H9 (cell line): ENCODE measurements around the gene TRAPPC14. TPM values are rescaled to one million over a fixed set of nuclear protein-coding genes. Genes with fewer than 3 reads are reported as not detected.

Source experiments
- DNase-seq: peaks from one replicate; pipeline ENCODE4 v3.0.0-alpha.2; 2017
- H2AFZ ChIP-seq: one replicate; pipeline ENCODE4 v1.6.1; 2013; ENCODE audit warnings: mild to moderate bottlenecking, low read length, control low read depth, moderate library complexity
- H2AK5ac ChIP-seq: 2 replicates; pipeline ENCODE4 v1.6.1; 2013; ENCODE audit warnings: low read length, control low read depth, mixed read lengths; ENCODE audit not compliant: insufficient read length
- H2BK120ac ChIP-seq: one replicate; pipeline ENCODE4 v1.6.1; 2013; ENCODE audit warnings: low read depth, mild to moderate bottlenecking, low read length, control low read depth, inconsistent platforms; ENCODE audit not compliant: poor library complexity, severe bottlenecking
- H2BK12ac ChIP-seq: 2 replicates; pipeline ENCODE4 v1.6.1; 2013; ENCODE audit warnings: low read length, control low read depth, mixed read lengths, low read depth; ENCODE audit not compliant: insufficient read length
- H2BK15ac ChIP-seq: 2 replicates; pipeline ENCODE4 v1.6.1; 2013; ENCODE audit warnings: low read depth, low read length, control low read depth
- H2BK20ac ChIP-seq: one replicate; pipeline ENCODE4 v1.6.1; 2013; ENCODE audit warnings: low read depth, mild to moderate bottlenecking, low read length, control low read depth, inconsistent platforms; ENCODE audit not compliant: poor library complexity, severe bottlenecking
- H2BK5ac ChIP-seq: 2 replicates; pipeline ENCODE4 v1.6.1; 2013; ENCODE audit warnings: low read length, control low read depth, mixed read lengths; ENCODE audit not compliant: insufficient read length
- H3K14ac ChIP-seq: 2 replicates; pipeline ENCODE4 v1.6.1; 2013; ENCODE audit warnings: low read length, control low read depth; ENCODE audit not compliant: insufficient read depth
- H3K18ac ChIP-seq: 2 replicates; pipeline ENCODE4 v1.6.1; 2013; ENCODE audit warnings: low read depth, mild to moderate bottlenecking, mixed read lengths, low read length, control low read depth; ENCODE audit not compliant: insufficient read length
- H3K23ac ChIP-seq: 2 replicates; pipeline ENCODE4 v1.6.1; 2013; ENCODE audit warnings: low read length, control low read depth, mixed read lengths, low read depth; ENCODE audit not compliant: insufficient read length
- H3K23me2 ChIP-seq: 2 replicates; pipeline ENCODE4 v1.6.1; 2013; ENCODE audit warnings: low read depth, mild to moderate bottlenecking, mixed read lengths, low read length, control low read depth; ENCODE audit not compliant: insufficient read length, poor library complexity, severe bottlenecking
- H3K27ac ChIP-seq: 2 replicates; pipeline ENCODE4 v1.5.1; 2013; ENCODE audit warnings: low read length, control low read depth, mixed read lengths, low read depth; ENCODE audit not compliant: insufficient read length
- H3K27me3 ChIP-seq: 2 replicates; pipeline ENCODE4 v1.6.1; 2013; ENCODE audit warnings: low read length, control low read depth, inconsistent platforms; ENCODE audit not compliant: insufficient read depth
- H3K4ac ChIP-seq: 2 replicates; pipeline ENCODE4 v1.6.1; 2013; ENCODE audit warnings: low read depth, mild to moderate bottlenecking, control low read depth, inconsistent platforms, low read length, moderate library complexity
- H3K4me1 ChIP-seq: 2 replicates; pipeline ENCODE4 v1.6.1; 2013; ENCODE audit warnings: low read length, control low read depth, inconsistent platforms; ENCODE audit not compliant: insufficient read depth
- H3K4me2 ChIP-seq: 2 replicates; pipeline ENCODE4 v1.6.1; 2013; ENCODE audit warnings: low read length, control low read depth, mixed read lengths; ENCODE audit not compliant: insufficient read length, insufficient read depth
- H3K56ac ChIP-seq: 2 replicates; pipeline ENCODE4 v1.6.1; 2013; ENCODE audit warnings: low read depth, mild to moderate bottlenecking, mixed read lengths, low read length, control low read depth; ENCODE audit not compliant: insufficient read length
- H3K79me1 ChIP-seq: 2 replicates; pipeline ENCODE4 v1.6.1; 2013; ENCODE audit warnings: low read depth, mild to moderate bottlenecking, moderate library complexity, low read length, control low read depth, inconsistent platforms; ENCODE audit not compliant: insufficient read depth, poor library complexity, severe bottlenecking
- H3K79me2 ChIP-seq: 2 replicates; pipeline ENCODE4 v1.6.1; 2013; ENCODE audit warnings: low read length, control low read depth, inconsistent platforms; ENCODE audit not compliant: insufficient read depth
- H3K9ac ChIP-seq: 2 replicates; pipeline ENCODE4 v1.6.1; 2013; ENCODE audit warnings: low read length, control low read depth, mixed read lengths; ENCODE audit not compliant: insufficient read length; ENCODE audit errors: extremely low read depth
- H3K9me3 ChIP-seq: one replicate; pipeline ENCODE4 v1.6.1; 2013; ENCODE audit warnings: low read depth, low read length, inconsistent platforms; ENCODE audit not compliant: control insufficient read depth
- H3T11ph ChIP-seq: one replicate; pipeline ENCODE4 v1.6.1; 2013; ENCODE audit warnings: mild to moderate bottlenecking, low read length, control low read depth, inconsistent platforms
- H4K20me1 ChIP-seq: one replicate; pipeline ENCODE4 v1.6.1; 2013; ENCODE audit not compliant: control insufficient read depth, insufficient read length, insufficient read depth
- H4K5ac ChIP-seq: 2 replicates; pipeline ENCODE4 v1.6.1; 2013; ENCODE audit warnings: low read depth, mild to moderate bottlenecking, mixed read lengths, low read length, control low read depth; ENCODE audit not compliant: insufficient read length
- H4K8ac ChIP-seq: replicated peaks from 2 replicates; pipeline ENCODE4 v1.6.1; 2013; ENCODE audit warnings: low read length, control low read depth, mixed read lengths, low read depth; ENCODE audit not compliant: insufficient read length
- H4K91ac ChIP-seq: 2 replicates; pipeline ENCODE4 v1.6.1; 2013; ENCODE audit warnings: low read depth, mild to moderate bottlenecking, moderate library complexity, mixed read lengths, low read length, control low read depth; ENCODE audit not compliant: insufficient read length
- H3K27ac Mint-ChIP-seq, 3 experiments: 2 replicates in 2 of 3; 3 replicates in 1 of 3; pipeline ENCODE4 v1.8.0; 2020 to 2021; ENCODE audit warnings: mixed read lengths in 3 of 3, mild to moderate bottlenecking in 1 of 3, moderate library complexity in 1 of 3
- H3K27me3 Mint-ChIP-seq: 2 replicates; pipeline ENCODE4 v1.8.0; 2021; ENCODE audit warnings: low read depth, mild to moderate bottlenecking, moderate library complexity, mixed read lengths
- H3K36me3 Mint-ChIP-seq, 3 experiments: 2 replicates in 2 of 3; 3 replicates in 1 of 3; pipeline ENCODE4 v1.8.0; 2020 to 2021; ENCODE audit warnings: low read depth in 3 of 3, mixed read lengths in 3 of 3; ENCODE audit not compliant: insufficient read depth in 1 of 3
- H3K4me1 Mint-ChIP-seq, 2 experiments: 2 replicates each; pipeline ENCODE4 v1.8.0; 2020; ENCODE audit warnings: mixed read lengths in 2 of 2
- H3K4me3 Mint-ChIP-seq, 2 experiments: 2 replicates in 1 of 2; 3 replicates in 1 of 2; pipeline ENCODE4 v1.8.0; 2020 to 2021; ENCODE audit warnings: mild to moderate bottlenecking in 2 of 2, mixed read lengths in 2 of 2, moderate library complexity in 1 of 2
- H3K9me3 Mint-ChIP-seq, 2 experiments: 2 replicates in 1 of 2; 3 replicates in 1 of 2; pipeline ENCODE4 v1.8.0; 2020; ENCODE audit warnings: mild to moderate bottlenecking in 2 of 2, mixed read lengths in 2 of 2, moderate library complexity in 1 of 2
- CTCF ChIP-seq: fragments of 200-600 bp; sonication (generic); conservative IDR thresholded peaks from 3 replicates; pipeline ENCODE4 v1.8.0; 2021; ENCODE audit warnings: antibody characterized with exemption, mild to moderate bottlenecking
- WGBS: extraction: QIAGEN DNeasy Blood & Tissue Kit; methylation state at CpG from one replicate; pipeline ENCODE4 v1.1.7; 2013; ENCODE audit warnings: missing lambda C conversion rate, low lambda C conversion rate, mixed read lengths; ENCODE audit not compliant: insufficient read length; ENCODE audit errors: extremely low coverage; 5-methylcytosine and 5-hydroxymethylcytosine counted together
- total RNA-seq: library from RNA; stranded (reverse); gene quantifications from 2 replicates; pipeline ENCODE4 v1.2.1, GENCODE V29; 2021

Gene TRAPPC14
- total RNA-seq, 1 experiment from 2014 or later, result 32.8 TPM

GRCh38 chr7:100177045-100178001 is 18.8 kb upstream of the TRAPPC14 start, which contains the start of the genes GPC2 and STAG3:
Gene GPC2 (minus strand): TSS chr7:100177381. CDS start chr7:100177199, 182 bp downstream.
Gene STAG3 (plus strand): TSS chr7:100177918. CDS start chr7:100180557, 2,639 bp downstream.
- H3K4me1 Mint-ChIP-seq, result peaks cover 25 to 31% of the 10 kb centered on the region in 2 experiments

More at GRCh38 chr7:100177045-100178001, 18.8 kb upstream of the TRAPPC14 start, which contains the start of the genes GPC2 and STAG3:
- Histone ChIP-seq H3K79me1 (no peaks in the 10 kb centered on the region), H2BK15ac (no peak within 1 kb of the TSS), H3K14ac (peak within 1 kb of the TSS; percentile 95), H3K27me3 (no peaks in the 10 kb centered on the region; the same call in 1 of the 2 replicates), H3K18ac (peak within 1 kb of the TSS; percentile 62), H3K56ac (no peak within 1 kb of the TSS), H3K23ac (no peak within 1 kb of the TSS), H3K27ac (no peak within 1 kb of the TSS), H4K8ac (no peak within 1 kb of the TSS), H2BK120ac (no peak within 1 kb of the TSS), H3K4ac (no peak within 1 kb of the TSS), H2BK5ac (no peak within 1 kb of the TSS), H3K9me3 (no peaks in the 10 kb centered on the region), H2BK12ac (no peak within 1 kb of the TSS), H4K20me1 (no peaks in the 10 kb centered on the region), H3K4me1 (no peaks in the 10 kb centered on the region; the same call in 1 of the 2 replicates), H3K23me2 (peaks cover 9% of the 10 kb centered on the region), H4K91ac (no peak within 1 kb of the TSS), H2AFZ (no peak within 1 kb of the TSS), H3T11ph (no peak within 1 kb of the TSS), H2AK5ac (no peak within 1 kb of the TSS), H4K5ac (peak within 1 kb of the TSS; percentile 46), H3K79me2 (no peaks in the 10 kb centered on the region; the same call in 1 of the 2 replicates), H3K4me2 (peak within 1 kb of the TSS; percentile 80), H2BK20ac (no peak within 1 kb of the TSS), H3K9ac (peak within 1 kb of the TSS; percentile 82)
- Mint-ChIP-seq H3K36me3 (peaks cover 26 to 29% (median 28%) of the 10 kb centered on the region in 3 experiments; a peak in 6 of 7 replicates), H3K4me3 (peak within 1 kb of the TSS; percentile 85 to 95), H3K9me3 (no peaks in the 10 kb centered on the region), H3K27ac (peak within 1 kb of the TSS in 2 of 3 experiments; percentile 31 to 75; a peak in 2 of 7 replicates), H3K27me3 (peaks cover 36% of the 10 kb centered on the region)
- DNase-seq, result peak; percentile 99
- no peak for TF ChIP-seq CTCF
- no CpG with 5 or more reads among the region's 78 CpGs for WGBS
